Stomach (tissue), 9 donors: Measurements from ENCODE around the gene LCA5. TPM values are rescaled to one million over a fixed set of nuclear protein-coding genes. Genes with fewer than 3 reads are reported as not detected.

ENCODE experiments used
- DNase-seq, 2 donors: peaks; one replicate each; pipeline versions ENCODE4 v3.0.0 to v3.0.0-alpha.2; 2013 to 2019
- H3K27ac ChIP-seq, 5 donors: fragments of 200-600 bp in 4 of 5; sonication (generic) in 4 of 5; one replicate each; pipeline ENCODE4 v1.5.1; 2013 to 2019; ENCODE audit warnings: mild to moderate bottlenecking in 1 of 5, moderate library complexity in 1 of 5
- H3K27me3 ChIP-seq, 3 donors: fragments of 200-600 bp; sonication (generic); one replicate each; pipeline ENCODE4 v1.5.1; 2017 to 2019; ENCODE audit warnings: mixed run types in 1 of 3
- H3K36me3 ChIP-seq, 4 donors: fragments of 200-600 bp; sonication (generic); 1 replicate in 3 of 4; 2 replicates in 1 of 4; pipeline ENCODE4 v1.5.1; 2016 to 2019
- H3K4me1 ChIP-seq, 4 donors: fragments of 200-600 bp; sonication (generic); one replicate each; pipeline ENCODE4 v1.5.1; 2016 to 2019
- H3K4me3 ChIP-seq, 4 donors: fragments of 200-600 bp; sonication (generic) in 3 of 4; one replicate each; pipeline ENCODE4 v1.5.1; 2016 to 2019; ENCODE audit warnings: mild to moderate bottlenecking in 1 of 4
- H3K9me3 ChIP-seq, 4 donors: fragments of 200-600 bp; sonication (generic); one replicate each; pipeline ENCODE4 v1.5.1; 2016 to 2019
- EP300 ChIP-seq: sonication (generic); formaldehyde crosslinking; IDR thresholded peaks from one replicate; pipeline ENCODE4 v1.6.1; 2017; ENCODE audit warnings: antibody characterized with exemption
- POLR2A ChIP-seq, 4 donors: fragments of 450-650 bp; IDR thresholded peaks; one replicate each; pipeline ENCODE4 v1.6.1; 2016; ENCODE audit warnings: antibody characterized with exemption in 4 of 4, control low read depth in 2 of 4, mild to moderate bottlenecking in 1 of 4, moderate library complexity in 1 of 4
- POLR2AphosphoS5 ChIP-seq, 3 donors: sonication (generic); formaldehyde crosslinking; IDR thresholded peaks; one replicate each; pipeline ENCODE4 v1.6.1; 2016; ENCODE audit warnings: antibody characterized with exemption in 3 of 3
- WGBS, 5 donors: extraction: QIAGEN DNeasy Blood & Tissue Kit in 3 of 5; methylation state at CpG; one replicate each; pipeline versions ENCODE4 v1.1.5 to v1.1.7; 2013 to 2018; 5-methylcytosine and 5-hydroxymethylcytosine counted together
- intact Hi-C: fragments of 100-400 bp; cut with DNase I; formaldehyde crosslinking; loops from one replicate; pipeline ENCODE4 v1.15.1; 2023; ENCODE audit warnings: low total_unique reads
- polyA plus RNA-seq, 3 donors: library from polyadenylated mRNA; stranded (reverse); fragments of 200-250 nt; gene quantifications; one replicate each; pipeline ENCODE4 v1.2.3, GENCODE V29; 2013
- total RNA-seq, 5 donors: library from RNA; depleted of rRNA; stranded (reverse); fragments of >200 nt; gene quantifications; one replicate each; pipeline versions ENCODE4 v1.1.0 to v1.2.3, GENCODE V29; 2014 to 2016
- TF ChIP-seq, protein P1 (sequence below), 7 experiments: fragments of 450-650 bp in 4 of 7; fragments of 200-600 bp in 3 of 7; sonication (generic) in 3 of 7; IDR thresholded peaks; one replicate each; pipeline ENCODE4 v1.5.1; 2016 to 2019; ENCODE audit warnings: antibody characterized with exemption in 7 of 7, control low read depth in 2 of 7, mild to moderate bottlenecking in 1 of 7
- donor health status: healthy with polysubstance abuse.
- donor health status: Bipolar disorder and iron deficiency.
- donor health status: healthy.

Gene LCA5
- total and polyA plus RNA-seq, 8 donors, result under 0.01 to 9.5 (median 1.3) TPM; not detected in 1

DNA sequence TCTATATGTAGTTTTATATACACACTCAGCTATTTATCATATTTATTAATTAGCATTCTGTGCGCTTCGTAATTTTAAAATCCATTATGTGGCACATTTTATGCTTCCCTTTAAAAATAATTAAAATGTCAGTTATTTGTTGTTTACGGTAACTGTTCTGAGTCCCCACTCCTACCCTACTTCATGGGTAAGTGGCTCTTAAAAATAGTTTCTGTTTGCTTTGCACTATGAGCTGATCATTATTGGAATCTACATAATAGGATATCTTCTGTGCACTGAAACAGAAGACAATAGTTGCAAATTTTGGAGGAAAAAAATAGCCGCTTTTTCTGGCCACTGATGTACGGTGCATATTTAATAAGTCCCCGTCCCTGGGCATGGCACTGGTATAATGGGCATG lies 25.2 kb downstream of the LCA5 start:
- H3K27me3 ChIP-seq, result no peaks in the 10 kb centered on the region
- DNase-seq, result no peak
- H3K4me1 ChIP-seq, result no peaks in the 10 kb centered on the region
- TF ChIP-seq POLR2A (IDR thresholded peaks at IDR 0.05) (no peak), POLR2AphosphoS5 (IDR thresholded peaks at IDR 0.05) (no peak), EP300 (no peak)
- TF ChIP-seq, protein P1, sequence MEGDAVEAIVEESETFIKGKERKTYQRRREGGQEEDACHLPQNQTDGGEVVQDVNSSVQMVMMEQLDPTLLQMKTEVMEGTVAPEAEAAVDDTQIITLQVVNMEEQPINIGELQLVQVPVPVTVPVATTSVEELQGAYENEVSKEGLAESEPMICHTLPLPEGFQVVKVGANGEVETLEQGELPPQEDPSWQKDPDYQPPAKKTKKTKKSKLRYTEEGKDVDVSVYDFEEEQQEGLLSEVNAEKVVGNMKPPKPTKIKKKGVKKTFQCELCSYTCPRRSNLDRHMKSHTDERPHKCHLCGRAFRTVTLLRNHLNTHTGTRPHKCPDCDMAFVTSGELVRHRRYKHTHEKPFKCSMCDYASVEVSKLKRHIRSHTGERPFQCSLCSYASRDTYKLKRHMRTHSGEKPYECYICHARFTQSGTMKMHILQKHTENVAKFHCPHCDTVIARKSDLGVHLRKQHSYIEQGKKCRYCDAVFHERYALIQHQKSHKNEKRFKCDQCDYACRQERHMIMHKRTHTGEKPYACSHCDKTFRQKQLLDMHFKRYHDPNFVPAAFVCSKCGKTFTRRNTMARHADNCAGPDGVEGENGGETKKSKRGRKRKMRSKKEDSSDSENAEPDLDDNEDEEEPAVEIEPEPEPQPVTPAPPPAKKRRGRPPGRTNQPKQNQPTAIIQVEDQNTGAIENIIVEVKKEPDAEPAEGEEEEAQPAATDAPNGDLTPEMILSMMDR (IDR thresholded peaks at IDR 0.05), result no peak
- H3K9me3 ChIP-seq, result no peaks in the 10 kb centered on the region
- H3K27ac ChIP-seq, result no peak overlapping the region
- WGBS, 5 donors, result 95 to 98% (median 97%) methylated on average over 6 of the region's 6 CpGs
- no peak overlapping the region for H3K4me3 ChIP-seq
- intact Hi-C loops, result no loop called here
- peaks cover 0 to 17% (median 6%) of the 10 kb centered on the region in 4 donors for H3K36me3 ChIP-seq

DNA sequence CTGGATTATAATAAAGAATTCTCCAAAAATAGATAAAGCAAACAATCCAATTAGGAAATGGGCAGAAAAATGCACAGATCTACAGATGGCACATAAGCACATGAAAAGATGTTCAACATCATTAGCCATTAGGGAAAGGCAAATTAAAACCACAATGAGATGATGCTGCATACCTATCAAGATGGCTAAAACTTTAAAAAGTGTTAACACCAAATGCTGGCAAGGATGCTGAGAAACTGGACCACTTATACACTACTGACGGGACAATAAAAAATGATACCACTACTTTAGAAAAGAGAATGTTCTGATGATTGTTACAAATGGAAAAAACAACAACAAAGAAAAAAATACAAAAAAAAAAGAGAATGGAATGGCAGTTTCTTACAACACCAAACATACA lies 26.5 kb downstream of the LCA5 start:
- Histone ChIP-seq H3K27me3 (no peaks in the 10 kb centered on the region), H3K36me3 (peaks cover 0 to 17% (median 6%) of the 10 kb centered on the region in 4 donors), H3K27ac (no peak overlapping the region), H3K4me1 (no peaks in the 10 kb centered on the region), H3K9me3 (no peaks in the 10 kb centered on the region), H3K4me3 (no peak overlapping the region)
- intact Hi-C loops, result no loop called here
- no peak for DNase-seq
- TF ChIP-seq, protein P1 (IDR thresholded peaks at IDR 0.05), result no peak
- no peak for TF ChIP-seq POLR2A (IDR thresholded peaks at IDR 0.05)
- WGBS, 5 donors, result 0 to 95% (median 50%) methylated on average over 1 of the region's 1 CpG

DNA sequence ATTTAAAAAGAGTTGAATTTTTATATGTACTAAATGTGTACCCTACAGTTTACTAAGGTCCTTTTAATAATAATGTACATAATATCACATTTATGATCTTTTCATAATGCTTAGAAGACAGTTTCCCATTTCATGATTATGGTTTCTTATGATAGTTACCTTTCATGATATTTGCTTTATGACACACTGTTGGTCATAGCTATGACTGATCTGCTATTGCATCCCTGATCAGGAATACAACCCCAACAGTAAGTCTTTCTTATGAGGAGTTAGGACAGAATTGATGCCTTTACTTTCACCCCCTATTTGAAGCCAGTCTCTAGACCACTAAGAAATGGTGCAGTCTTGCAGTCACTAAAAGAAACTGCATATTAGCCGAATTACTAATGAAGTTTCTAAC lies 31.0 kb downstream of the LCA5 start:
- 84 to 95% (median 88%) methylated on average over 1 of the region's 1 CpG for WGBS, 5 donors
- Histone ChIP-seq H3K4me3 (no peak overlapping the region), H3K36me3 (peaks cover 0 to 7% (median 2%) of the 10 kb centered on the region in 4 donors), H3K27me3 (no peaks in the 10 kb centered on the region), H3K4me1 (no peaks in the 10 kb centered on the region), H3K9me3 (no peaks in the 10 kb centered on the region), H3K27ac (no peak overlapping the region)
- intact Hi-C loops, result no loop called here
- TF ChIP-seq POLR2A (IDR thresholded peaks at IDR 0.05), result no peak
- no peak for TF ChIP-seq POLR2AphosphoS5 (IDR thresholded peaks at IDR 0.05)
- TF ChIP-seq EP300, result no peak
- TF ChIP-seq, protein P1 (IDR thresholded peaks at IDR 0.05), result no peak
- no peak for DNase-seq

DNA sequence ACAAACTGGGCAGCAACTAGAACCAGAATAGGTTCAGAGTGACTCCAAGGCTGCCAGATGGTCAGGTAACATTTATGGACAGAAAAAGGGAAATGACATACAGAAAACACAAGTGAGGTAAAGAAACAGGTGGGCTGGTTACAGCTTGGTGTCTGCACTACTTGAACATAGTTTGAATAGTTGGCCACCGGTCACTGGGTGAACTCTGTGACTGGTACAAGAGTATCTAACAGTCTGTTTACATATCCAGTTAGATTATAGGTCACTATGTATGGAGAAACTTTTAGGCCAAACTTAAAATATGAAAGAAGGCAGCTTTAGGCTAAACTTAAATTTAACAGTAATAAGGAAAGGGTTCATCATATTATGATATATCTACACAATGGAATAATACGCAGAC lies 32.9 kb downstream of the LCA5 start:
- Histone ChIP-seq H3K4me3 (no peak overlapping the region), H3K36me3 (peaks cover 0 to 7% (median 2%) of the 10 kb centered on the region in 4 donors), H3K27me3 (no peaks in the 10 kb centered on the region), H3K4me1 (no peaks in the 10 kb centered on the region), H3K9me3 (no peaks in the 10 kb centered on the region), H3K27ac (no peak overlapping the region)
- no peak for DNase-seq
- 71 to 81% (median 77%) methylated on average over 2 of the region's 2 CpGs for WGBS, 5 donors
- TF ChIP-seq POLR2A (IDR thresholded peaks at IDR 0.05) (no peak), EP300 (no peak), POLR2AphosphoS5 (IDR thresholded peaks at IDR 0.05) (no peak)
- TF ChIP-seq, protein P1 (IDR thresholded peaks at IDR 0.05), result no peak
- intact Hi-C loops, result no loop called here
